Measurements from ENCODE around the gene SETX. TPM values are rescaled to one million over a fixed set of nuclear protein-coding genes. Genes with fewer than 3 reads are reported as not detected.

SETX gene
- total RNA-seq, 1 experiment from 2014 or later = 21.0 TPM

DNA sequence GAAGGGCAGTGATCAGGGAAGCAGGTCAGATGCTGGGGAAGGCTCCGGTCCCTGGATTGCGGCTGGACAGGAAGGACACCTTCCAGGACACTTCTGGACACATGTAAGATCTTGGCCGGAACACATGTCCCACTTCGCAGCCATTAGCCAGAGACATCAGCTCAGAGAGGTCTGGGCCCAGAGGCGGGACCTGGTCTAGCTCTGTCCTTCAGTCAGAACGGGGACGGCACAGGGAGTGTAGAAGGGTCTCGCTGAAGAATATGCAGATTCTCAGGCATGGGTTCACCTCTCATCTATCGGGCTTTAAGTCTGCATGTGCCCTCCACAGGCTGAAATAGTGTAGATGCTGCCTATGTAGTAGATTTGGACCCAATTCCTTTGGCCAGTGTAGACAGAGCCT lies 119.7 kb downstream of the SETX start:
- ChIA-PET CTCF (no interaction called here), POLR2A (ENCODE audit: unreplicated experiment) (no interaction called here)
- no peak overlapping the region for H3K4me3 ChIP-seq (ENCODE audit: low read length)
- no peak overlapping the region for H2AFZ ChIP-seq (ENCODE audit: low read length)
- no peaks in the 10 kb centered on the region for H3K9me3 ChIP-seq (ENCODE audit: low read length)
- no peaks in the 10 kb centered on the region for H3K27me3 ChIP-seq (ENCODE audit: low read length)
- H4K20me1 ChIP-seq (ENCODE audit: low read length) = no peaks in the 10 kb centered on the region
- H3K4me2 ChIP-seq (ENCODE audit: low read length) = no peak overlapping the region
- no peaks in the 10 kb centered on the region for H3K79me2 ChIP-seq (ENCODE audit: low read length)
- ATAC-seq = no peak
- TF ChIP-seq EZH2 (IDR thresholded peaks at IDR 0.05; ENCODE audit: low read length, unreplicated experiment) (no peak), EZH2phosphoT487 (IDR thresholded peaks at IDR 0.05; ENCODE audit: borderline replicate concordance, low read length) (no peak)
- TF ChIP-seq, protein P1, sequence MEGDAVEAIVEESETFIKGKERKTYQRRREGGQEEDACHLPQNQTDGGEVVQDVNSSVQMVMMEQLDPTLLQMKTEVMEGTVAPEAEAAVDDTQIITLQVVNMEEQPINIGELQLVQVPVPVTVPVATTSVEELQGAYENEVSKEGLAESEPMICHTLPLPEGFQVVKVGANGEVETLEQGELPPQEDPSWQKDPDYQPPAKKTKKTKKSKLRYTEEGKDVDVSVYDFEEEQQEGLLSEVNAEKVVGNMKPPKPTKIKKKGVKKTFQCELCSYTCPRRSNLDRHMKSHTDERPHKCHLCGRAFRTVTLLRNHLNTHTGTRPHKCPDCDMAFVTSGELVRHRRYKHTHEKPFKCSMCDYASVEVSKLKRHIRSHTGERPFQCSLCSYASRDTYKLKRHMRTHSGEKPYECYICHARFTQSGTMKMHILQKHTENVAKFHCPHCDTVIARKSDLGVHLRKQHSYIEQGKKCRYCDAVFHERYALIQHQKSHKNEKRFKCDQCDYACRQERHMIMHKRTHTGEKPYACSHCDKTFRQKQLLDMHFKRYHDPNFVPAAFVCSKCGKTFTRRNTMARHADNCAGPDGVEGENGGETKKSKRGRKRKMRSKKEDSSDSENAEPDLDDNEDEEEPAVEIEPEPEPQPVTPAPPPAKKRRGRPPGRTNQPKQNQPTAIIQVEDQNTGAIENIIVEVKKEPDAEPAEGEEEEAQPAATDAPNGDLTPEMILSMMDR (conservative IDR thresholded peaks at IDR 0.05; ENCODE audit: low read depth, low read length) = no peak
- H3K27ac ChIP-seq (ENCODE audit: low read length) = no peak overlapping the region
- no TSS peak for BruUV-seq (replicated peaks)
- H3K9ac ChIP-seq (ENCODE audit: low read length) = no peak overlapping the region
- no peak for DNase-seq
- H3F3A ChIP-seq (ENCODE audit: low read length, unreplicated experiment) = no peaks in the 10 kb centered on the region
- no peaks in the 10 kb centered on the region for H3K9me2 ChIP-seq (replicated peaks; ENCODE audit: low read length)
- no peaks in the 10 kb centered on the region for H3K4me1 ChIP-seq (ENCODE audit: insufficient read depth, low read length)
- no peaks in the 10 kb centered on the region for H3K36me3 ChIP-seq (ENCODE audit: low read depth, low read length)
- intact Hi-C loops (cut with micrococcal nuclease) = no loop called here

DNA sequence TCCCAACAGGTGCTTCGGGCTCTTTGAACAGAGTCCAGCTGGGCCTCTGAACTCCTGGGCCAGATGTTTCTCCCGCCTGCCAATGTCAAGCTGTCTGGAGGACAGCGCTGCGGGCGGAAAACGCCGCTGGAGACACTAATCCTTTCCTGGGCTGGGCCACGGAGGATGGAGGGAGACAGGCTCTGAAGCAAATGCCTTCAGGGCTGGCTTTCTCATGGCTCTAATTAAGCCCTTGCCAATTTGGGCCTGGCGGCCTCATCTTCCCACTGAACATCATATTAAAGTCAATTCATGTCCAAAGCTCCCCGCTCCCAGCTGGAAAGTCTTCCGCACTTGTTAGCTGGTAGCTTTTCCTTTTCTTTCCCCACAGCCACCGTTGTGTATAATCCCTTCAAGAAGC lies 120.3 kb downstream of the SETX start:
- TF ChIP-seq EZH2phosphoT487 (IDR thresholded peaks at IDR 0.05; ENCODE audit: borderline replicate concordance, low read length) (no peak), EZH2 (IDR thresholded peaks at IDR 0.05; ENCODE audit: low read length, unreplicated experiment) (no peak)
- TF ChIP-seq, protein P1 (conservative IDR thresholded peaks at IDR 0.05; ENCODE audit: low read depth, low read length) = no peak
- ChIA-PET CTCF (no interaction called here), POLR2A (ENCODE audit: unreplicated experiment) (no interaction called here)
- Histone ChIP-seq H3K4me3 (ENCODE audit: low read length) (no peak overlapping the region), H3K27me3 (ENCODE audit: low read length) (no peaks in the 10 kb centered on the region), H3K79me2 (ENCODE audit: low read length) (no peaks in the 10 kb centered on the region), H3K4me2 (ENCODE audit: low read length) (no peak overlapping the region), H3F3A (ENCODE audit: low read length, unreplicated experiment) (no peaks in the 10 kb centered on the region), H3K9ac (ENCODE audit: low read length) (no peak overlapping the region), H3K9me3 (ENCODE audit: low read length) (no peaks in the 10 kb centered on the region), H3K4me1 (ENCODE audit: insufficient read depth, low read length) (no peaks in the 10 kb centered on the region), H3K36me3 (ENCODE audit: low read depth, low read length) (no peaks in the 10 kb centered on the region), H4K20me1 (ENCODE audit: low read length) (no peaks in the 10 kb centered on the region), H3K27ac (ENCODE audit: low read length) (no peak overlapping the region), H3K9me2 (replicated peaks; ENCODE audit: low read length) (no peaks in the 10 kb centered on the region), H2AFZ (ENCODE audit: low read length) (no peak overlapping the region)
- ATAC-seq (no peak), DNase-seq (no peak)
- BruUV-seq (replicated peaks) = no TSS peak
- intact Hi-C loops (cut with micrococcal nuclease) = no loop called here

DNA sequence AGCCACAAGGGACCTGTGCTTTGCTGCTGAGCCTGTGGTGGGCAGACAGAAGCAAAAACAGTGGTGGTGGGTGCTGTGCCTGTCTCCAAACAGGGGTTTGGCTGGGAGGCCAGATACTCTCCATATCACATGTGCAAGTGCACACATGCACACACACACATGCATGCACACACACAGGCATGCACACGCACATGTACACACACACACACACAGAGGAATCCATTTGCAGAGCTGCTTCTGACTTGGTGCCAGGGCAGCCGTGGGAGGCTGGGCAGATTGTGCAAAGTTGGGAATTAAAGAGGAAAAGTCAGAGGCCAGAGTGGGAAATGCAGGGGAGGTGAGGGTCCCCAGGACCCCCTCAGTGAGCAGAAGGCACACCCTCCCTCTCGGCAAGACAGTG lies 121.6 kb downstream of the SETX start:
- H3K79me2 ChIP-seq (ENCODE audit: low read length) = no peaks in the 10 kb centered on the region
- H3K4me1 ChIP-seq (ENCODE audit: insufficient read depth, low read length) = no peaks in the 10 kb centered on the region
- H3K36me3 ChIP-seq (ENCODE audit: low read depth, low read length) = no peaks in the 10 kb centered on the region
- no peak overlapping the region for H3K4me2 ChIP-seq (ENCODE audit: low read length)
- no peaks in the 10 kb centered on the region for H3K27me3 ChIP-seq (ENCODE audit: low read length)
- POLR2A ChIA-PET (ENCODE audit: unreplicated experiment) = no interaction called here
- intact Hi-C loops (cut with micrococcal nuclease) = no loop called here
- H2AFZ ChIP-seq (ENCODE audit: low read length) = no peak overlapping the region
- no peak overlapping the region for H3K4me3 ChIP-seq (ENCODE audit: low read length)
- no peak for TF ChIP-seq EZH2phosphoT487 (IDR thresholded peaks at IDR 0.05; ENCODE audit: borderline replicate concordance, low read length)
- no peak for TF ChIP-seq EZH2 (IDR thresholded peaks at IDR 0.05; ENCODE audit: low read length, unreplicated experiment)
- TF ChIP-seq, protein P1 (conservative IDR thresholded peaks at IDR 0.05; ENCODE audit: low read depth, low read length) = no peak
- no peaks in the 10 kb centered on the region for H3F3A ChIP-seq (ENCODE audit: low read length, unreplicated experiment)
- DNase-seq (no peak), ATAC-seq (no peak)
- H3K27ac ChIP-seq (ENCODE audit: low read length) = no peak overlapping the region
- H3K9me3 ChIP-seq (ENCODE audit: low read length) = no peaks in the 10 kb centered on the region
- no peaks in the 10 kb centered on the region for H4K20me1 ChIP-seq (ENCODE audit: low read length)
- H3K9me2 ChIP-seq (replicated peaks; ENCODE audit: low read length) = no peaks in the 10 kb centered on the region
- CTCF ChIA-PET = interaction anchor here (0.6 kb wide), 1 partner anchor 37 kb away, joined by 5 read pairs; no protein-coding TSS in a partner anchor
- no peak overlapping the region for H3K9ac ChIP-seq (ENCODE audit: low read length)
- BruUV-seq (replicated peaks) = no TSS peak
